ENCODE data around the gene CDO1.
A peak's percentile ranks its signal among the peaks of the same experiment; 100 is the strongest.

Gene CDO1

DNA sequence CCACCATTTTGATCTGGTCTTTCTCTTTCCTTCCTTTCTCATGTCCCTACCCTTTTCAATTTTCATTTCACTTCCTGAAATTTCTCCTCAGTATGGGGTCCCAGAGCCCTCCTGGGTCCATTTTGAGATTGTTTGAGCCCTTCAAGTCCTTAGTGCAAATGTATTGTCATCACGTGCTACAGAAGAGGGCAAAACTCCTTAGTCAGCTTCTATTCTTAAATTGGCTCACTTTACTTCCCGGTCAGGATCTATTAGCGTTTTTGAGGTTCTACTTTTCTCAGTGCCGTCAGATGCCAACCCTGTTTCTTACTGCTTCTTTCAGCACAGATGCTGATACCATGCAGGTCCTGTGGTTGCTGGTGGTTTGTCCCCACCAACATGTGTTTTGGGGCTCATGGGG, 19.0 kb upstream of the CDO1 start (continued):
- TF ChIP-seq, protein P1, sequence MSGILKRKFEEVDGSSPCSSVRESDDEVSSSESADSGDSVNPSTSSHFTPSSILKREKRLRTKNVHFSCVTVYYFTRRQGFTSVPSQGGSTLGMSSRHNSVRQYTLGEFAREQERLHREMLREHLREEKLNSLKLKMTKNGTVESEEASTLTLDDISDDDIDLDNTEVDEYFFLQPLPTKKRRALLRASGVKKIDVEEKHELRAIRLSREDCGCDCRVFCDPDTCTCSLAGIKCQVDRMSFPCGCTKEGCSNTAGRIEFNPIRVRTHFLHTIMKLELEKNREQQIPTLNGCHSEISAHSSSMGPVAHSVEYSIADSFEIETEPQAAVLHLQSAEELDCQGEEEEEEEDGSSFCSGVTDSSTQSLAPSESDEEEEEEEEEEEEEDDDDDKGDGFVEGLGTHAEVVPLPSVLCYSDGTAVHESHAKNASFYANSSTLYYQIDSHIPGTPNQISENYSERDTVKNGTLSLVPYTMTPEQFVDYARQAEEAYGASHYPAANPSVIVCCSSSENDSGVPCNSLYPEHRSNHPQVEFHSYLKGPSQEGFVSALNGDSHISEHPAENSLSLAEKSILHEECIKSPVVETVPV (CRISPR knock-in tag; IDR thresholded peaks at IDR 0.05) = no peak

DNA sequence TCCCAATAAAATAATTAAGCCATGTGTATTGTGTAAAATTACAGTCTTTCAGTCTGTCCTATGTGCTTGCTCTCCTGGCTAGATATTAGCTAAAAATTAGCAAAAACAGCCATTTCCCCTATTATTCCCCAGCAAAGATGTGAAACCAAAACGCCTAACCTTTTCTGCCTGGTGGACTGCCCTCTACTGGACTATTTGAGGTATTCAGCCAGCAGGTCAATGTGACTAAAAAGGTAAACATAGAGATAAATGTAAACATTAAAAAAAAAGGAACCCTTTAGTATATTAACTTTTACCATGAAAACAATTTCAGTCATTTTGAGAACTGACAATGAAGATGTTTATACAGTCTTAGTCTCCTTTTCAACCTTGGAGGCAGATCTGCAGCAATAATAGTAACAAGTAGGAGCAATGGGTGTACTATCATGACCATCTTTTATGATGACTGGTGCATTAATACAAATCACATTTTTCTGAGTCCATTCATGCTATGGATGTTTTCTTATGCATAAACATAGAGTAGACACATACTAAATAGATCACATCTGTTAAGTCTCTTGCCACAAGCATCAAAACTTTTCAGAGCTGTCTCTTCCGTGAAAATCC, 14.8 kb upstream of the CDO1 start:
- ATAC-seq = peak; percentile 84
- TF ChIP-seq, protein P2, sequence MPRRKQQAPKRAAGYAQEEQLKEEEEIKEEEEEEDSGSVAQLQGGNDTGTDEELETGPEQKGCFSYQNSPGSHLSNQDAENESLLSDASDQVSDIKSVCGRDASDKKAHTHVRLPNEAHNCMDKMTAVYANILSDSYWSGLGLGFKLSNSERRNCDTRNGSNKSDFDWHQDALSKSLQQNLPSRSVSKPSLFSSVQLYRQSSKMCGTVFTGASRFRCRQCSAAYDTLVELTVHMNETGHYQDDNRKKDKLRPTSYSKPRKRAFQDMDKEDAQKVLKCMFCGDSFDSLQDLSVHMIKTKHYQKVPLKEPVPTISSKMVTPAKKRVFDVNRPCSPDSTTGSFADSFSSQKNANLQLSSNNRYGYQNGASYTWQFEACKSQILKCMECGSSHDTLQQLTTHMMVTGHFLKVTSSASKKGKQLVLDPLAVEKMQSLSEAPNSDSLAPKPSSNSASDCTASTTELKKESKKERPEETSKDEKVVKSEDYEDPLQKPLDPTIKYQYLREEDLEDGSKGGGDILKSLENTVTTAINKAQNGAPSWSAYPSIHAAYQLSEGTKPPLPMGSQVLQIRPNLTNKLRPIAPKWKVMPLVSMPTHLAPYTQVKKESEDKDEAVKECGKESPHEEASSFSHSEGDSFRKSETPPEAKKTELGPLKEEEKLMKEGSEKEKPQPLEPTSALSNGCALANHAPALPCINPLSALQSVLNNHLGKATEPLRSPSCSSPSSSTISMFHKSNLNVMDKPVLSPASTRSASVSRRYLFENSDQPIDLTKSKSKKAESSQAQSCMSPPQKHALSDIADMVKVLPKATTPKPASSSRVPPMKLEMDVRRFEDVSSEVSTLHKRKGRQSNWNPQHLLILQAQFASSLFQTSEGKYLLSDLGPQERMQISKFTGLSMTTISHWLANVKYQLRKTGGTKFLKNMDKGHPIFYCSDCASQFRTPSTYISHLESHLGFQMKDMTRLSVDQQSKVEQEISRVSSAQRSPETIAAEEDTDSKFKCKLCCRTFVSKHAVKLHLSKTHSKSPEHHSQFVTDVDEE (CRISPR knock-in tag; IDR thresholded peaks at IDR 0.05) = no peak
- no peak for TF ChIP-seq TOX (CRISPR knock-in tag; IDR thresholded peaks at IDR 0.05; ENCODE audit: borderline replicate concordance)
- no peak for TF ChIP-seq ZNF565 (CRISPR knock-in tag; conservative IDR thresholded peaks at IDR 0.05; ENCODE audit: low read depth)
- no peak for TF ChIP-seq GLIS3 (CRISPR knock-in tag; IDR thresholded peaks at IDR 0.05)
- no peak for TF ChIP-seq ZFP30 (CRISPR knock-in tag; IDR thresholded peaks at IDR 0.05)
- TF ChIP-seq, protein P3, sequence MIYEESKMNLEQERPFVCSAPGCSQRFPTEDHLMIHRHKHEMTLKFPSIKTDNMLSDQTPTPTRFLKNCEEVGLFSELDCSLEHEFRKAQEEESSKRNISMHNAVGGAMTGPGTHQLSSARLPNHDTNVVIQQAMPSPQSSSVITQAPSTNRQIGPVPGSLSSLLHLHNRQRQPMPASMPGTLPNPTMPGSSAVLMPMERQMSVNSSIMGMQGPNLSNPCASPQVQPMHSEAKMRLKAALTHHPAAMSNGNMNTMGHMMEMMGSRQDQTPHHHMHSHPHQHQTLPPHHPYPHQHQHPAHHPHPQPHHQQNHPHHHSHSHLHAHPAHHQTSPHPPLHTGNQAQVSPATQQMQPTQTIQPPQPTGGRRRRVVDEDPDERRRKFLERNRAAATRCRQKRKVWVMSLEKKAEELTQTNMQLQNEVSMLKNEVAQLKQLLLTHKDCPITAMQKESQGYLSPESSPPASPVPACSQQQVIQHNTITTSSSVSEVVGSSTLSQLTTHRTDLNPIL (CRISPR knock-in tag; IDR thresholded peaks at IDR 0.05; ENCODE audit: low read depth) = no peak
- TF ChIP-seq TCF4 (CRISPR knock-in tag; IDR thresholded peaks at IDR 0.05; ENCODE audit: borderline replicate concordance) = no peak
- TF ChIP-seq ISL1 (CRISPR knock-in tag; IDR thresholded peaks at IDR 0.05) = no peak
- TF ChIP-seq ZC3H10 (CRISPR knock-in tag; IDR thresholded peaks at IDR 0.05) = no peak
- no peak for TF ChIP-seq ZNF8 (CRISPR knock-in tag; IDR thresholded peaks at IDR 0.05)
- TF ChIP-seq PPARA (CRISPR knock-in tag; IDR thresholded peaks at IDR 0.05; ENCODE audit: borderline replicate concordance) = no peak
- no peak for TF ChIP-seq ZFP3 (CRISPR knock-in tag; IDR thresholded peaks at IDR 0.05)
- no peak for TF ChIP-seq ZNF70 (CRISPR knock-in tag; IDR thresholded peaks at IDR 0.05)
- TF ChIP-seq CSDC2 (CRISPR knock-in tag; IDR thresholded peaks at IDR 0.05) = no peak
- TF ChIP-seq, protein P4, sequence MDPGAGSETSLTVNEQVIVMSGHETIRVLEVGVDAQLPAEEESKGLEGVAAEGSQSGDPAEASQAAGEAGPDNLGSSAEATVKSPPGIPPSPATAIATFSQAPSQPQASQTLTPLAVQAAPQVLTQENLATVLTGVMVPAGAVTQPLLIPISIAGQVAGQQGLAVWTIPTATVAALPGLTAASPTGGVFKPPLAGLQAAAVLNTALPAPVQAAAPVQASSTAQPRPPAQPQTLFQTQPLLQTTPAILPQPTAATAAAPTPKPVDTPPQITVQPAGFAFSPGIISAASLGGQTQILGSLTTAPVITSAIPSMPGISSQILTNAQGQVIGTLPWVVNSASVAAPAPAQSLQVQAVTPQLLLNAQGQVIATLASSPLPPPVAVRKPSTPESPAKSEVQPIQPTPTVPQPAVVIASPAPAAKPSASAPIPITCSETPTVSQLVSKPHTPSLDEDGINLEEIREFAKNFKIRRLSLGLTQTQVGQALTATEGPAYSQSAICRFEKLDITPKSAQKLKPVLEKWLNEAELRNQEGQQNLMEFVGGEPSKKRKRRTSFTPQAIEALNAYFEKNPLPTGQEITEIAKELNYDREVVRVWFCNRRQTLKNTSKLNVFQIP (CRISPR knock-in tag; IDR thresholded peaks at IDR 0.05; ENCODE audit: borderline replicate concordance, low read depth) = no peak
- TF ChIP-seq, protein P5, sequence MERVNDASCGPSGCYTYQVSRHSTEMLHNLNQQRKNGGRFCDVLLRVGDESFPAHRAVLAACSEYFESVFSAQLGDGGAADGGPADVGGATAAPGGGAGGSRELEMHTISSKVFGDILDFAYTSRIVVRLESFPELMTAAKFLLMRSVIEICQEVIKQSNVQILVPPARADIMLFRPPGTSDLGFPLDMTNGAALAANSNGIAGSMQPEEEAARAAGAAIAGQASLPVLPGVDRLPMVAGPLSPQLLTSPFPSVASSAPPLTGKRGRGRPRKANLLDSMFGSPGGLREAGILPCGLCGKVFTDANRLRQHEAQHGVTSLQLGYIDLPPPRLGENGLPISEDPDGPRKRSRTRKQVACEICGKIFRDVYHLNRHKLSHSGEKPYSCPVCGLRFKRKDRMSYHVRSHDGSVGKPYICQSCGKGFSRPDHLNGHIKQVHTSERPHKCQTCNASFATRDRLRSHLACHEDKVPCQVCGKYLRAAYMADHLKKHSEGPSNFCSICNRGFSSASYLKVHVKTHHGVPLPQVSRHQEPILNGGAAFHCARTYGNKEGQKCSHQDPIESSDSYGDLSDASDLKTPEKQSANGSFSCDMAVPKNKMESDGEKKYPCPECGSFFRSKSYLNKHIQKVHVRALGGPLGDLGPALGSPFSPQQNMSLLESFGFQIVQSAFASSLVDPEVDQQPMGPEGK (CRISPR knock-in tag; IDR thresholded peaks at IDR 0.05; ENCODE audit: borderline replicate concordance) = no peak
- no peak for TF ChIP-seq BACH2 (CRISPR knock-in tag; IDR thresholded peaks at IDR 0.05; ENCODE audit: borderline replicate concordance)
- no peak for TF ChIP-seq ARNTL (CRISPR knock-in tag; IDR thresholded peaks at IDR 0.05; ENCODE audit: borderline replicate concordance, low read depth)
- TF ChIP-seq, protein P1 (CRISPR knock-in tag; IDR thresholded peaks at IDR 0.05) = no peak

DNA sequence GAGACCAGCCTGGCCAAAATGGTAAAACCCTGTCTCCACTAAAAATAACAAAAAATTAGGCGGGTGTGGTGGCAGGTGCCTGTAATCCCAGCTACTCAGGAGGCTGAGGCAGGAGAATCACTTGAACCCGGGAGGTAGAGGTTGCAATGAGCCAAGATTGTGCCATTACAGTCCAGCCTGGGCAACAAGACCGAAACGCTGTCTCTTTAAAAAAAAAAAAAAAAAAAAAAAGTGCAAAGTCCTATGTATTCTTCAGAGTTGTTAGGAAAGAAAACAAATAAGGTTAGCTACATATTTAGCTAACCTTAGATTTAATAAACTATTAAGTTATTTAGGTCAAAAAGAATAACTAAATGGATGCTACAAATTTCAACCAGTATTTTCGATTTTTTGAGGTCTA, 13.5 kb upstream of the CDO1 start:
- ATAC-seq = no peak
- TF ChIP-seq OSR1 (CRISPR knock-in tag; IDR thresholded peaks at IDR 0.05) = no peak
- no peak for TF ChIP-seq ARNTL (CRISPR knock-in tag; IDR thresholded peaks at IDR 0.05; ENCODE audit: borderline replicate concordance, low read depth)
- TF ChIP-seq, protein P1 (CRISPR knock-in tag; IDR thresholded peaks at IDR 0.05) = no peak
- TF ChIP-seq CSDC2 (CRISPR knock-in tag; IDR thresholded peaks at IDR 0.05) = no peak
- TF ChIP-seq TCF4 (CRISPR knock-in tag; IDR thresholded peaks at IDR 0.05; ENCODE audit: borderline replicate concordance) = no peak
- TF ChIP-seq, protein P3 (CRISPR knock-in tag; IDR thresholded peaks at IDR 0.05; ENCODE audit: low read depth) = no peak
- TF ChIP-seq, protein P2 (CRISPR knock-in tag; IDR thresholded peaks at IDR 0.05) = no peak

Data from SK-N-SH treated with all-trans-retinoic acid at 6 μM for 48 hours (cell line).